Measurements from ENCODE around the gene CEACAM4.
"Not testable (repeated sequence)": the region's sequence is repeated elsewhere in the genome, so short reads cannot be mapped to it uniquely, and the experiment has no call there.

Gene CEACAM4

GRCh38 chr19:41626877-41627276 is at the start of gene CEACAM4:
TSS of gene CEACAM4 (minus strand) at chr19:41627074. CDS start at chr19:41626963, 111 bp downstream.
- DNase-seq (ENCODE audit: low spot score) = no peak

- no peak for DNase-seq (ENCODE audit: low spot score)
These were observed 44.6 kb upstream of the CEACAM4 start for GRCh38 chr19:41671486-41671885.

GRCh38 chr19:41670755-41671154 is 43.9 kb upstream of the CEACAM4 start:
- DNase-seq (ENCODE audit: low spot score) = no peak

GRCh38 chr19:41668315-41668714 is 41.4 kb upstream of the CEACAM4 start:
- no peak for DNase-seq (ENCODE audit: low spot score)

- no peak for DNase-seq (ENCODE audit: low spot score)
These were observed 39.2 kb upstream of the CEACAM4 start for GRCh38 chr19:41666075-41666474.

GRCh38 chr19:41657157-41657556 is 30.3 kb upstream of the CEACAM4 start:
- DNase-seq (ENCODE audit: low spot score) = no peak

- DNase-seq (ENCODE audit: low spot score) = not testable (repeated sequence)
These were observed 29.9 kb upstream of the CEACAM4 start for GRCh38 chr19:41656756-41657155.

GRCh38 chr19:41652250-41652649 is 25.4 kb upstream of the CEACAM4 start:
- DNase-seq (ENCODE audit: low spot score) = no peak

- no peak for DNase-seq (ENCODE audit: low spot score)
These were observed 23.0 kb upstream of the CEACAM4 start for GRCh38 chr19:41649827-41650226.

- peak; percentile 17 for DNase-seq (ENCODE audit: low spot score)
These were observed 19.8 kb upstream of the CEACAM4 start for GRCh38 chr19:41646589-41647204.

- peak; percentile 65 for DNase-seq (ENCODE audit: low spot score)
These were observed 15.1 kb upstream of the CEACAM4 start for GRCh38 chr19:41641879-41642485.

GRCh38 chr19:41638641-41639081 is 11.8 kb upstream of the CEACAM4 start:
- DNase-seq (ENCODE audit: low spot score) = no peak

- DNase-seq (ENCODE audit: low spot score) = no peak
These were observed 10.6 kb upstream of the CEACAM4 start for GRCh38 chr19:41637484-41637883.

- no peak for DNase-seq (ENCODE audit: low spot score)
These were observed 1.2 kb upstream of the CEACAM4 start for GRCh38 chr19:41627966-41628675.

- DNase-seq (ENCODE audit: low spot score) = no peak
These were observed 596 bp downstream of the CEACAM4 start for GRCh38 chr19:41626278-41626677.

GRCh38 chr19:41624937-41625336 is 1.9 kb downstream of the CEACAM4 start:
- no peak for DNase-seq (ENCODE audit: low spot score)

GRCh38 chr19:41624515-41624914 is 2.4 kb downstream of the CEACAM4 start:
- DNase-seq (ENCODE audit: low spot score) = no peak

GRCh38 chr19:41623360-41623759 is 3.5 kb downstream of the CEACAM4 start:
- no peak for DNase-seq (ENCODE audit: low spot score)

- DNase-seq (ENCODE audit: low spot score) = no peak
These were observed 5.2 kb downstream of the CEACAM4 start for GRCh38 chr19:41621654-41622053.

GRCh38 chr19:41621226-41621625 is 5.6 kb downstream of the CEACAM4 start:
- DNase-seq (ENCODE audit: low spot score) = no peak

GRCh38 chr19:41620171-41620570 is 6.7 kb downstream of the CEACAM4 start:
- DNase-seq (ENCODE audit: low spot score) = no peak

- no peak for DNase-seq (ENCODE audit: low spot score)
These were observed 7.8 kb downstream of the CEACAM4 start for GRCh38 chr19:41619018-41619556.
